Fibroblast of upper back skin (primary cell): ENCODE results near the gene CHST1.

ENCODE experiments used
- DNase-seq: peaks from one replicate; pipeline ENCODE4 v3.0.0-alpha.2; 2013

Gene CHST1

DNA sequence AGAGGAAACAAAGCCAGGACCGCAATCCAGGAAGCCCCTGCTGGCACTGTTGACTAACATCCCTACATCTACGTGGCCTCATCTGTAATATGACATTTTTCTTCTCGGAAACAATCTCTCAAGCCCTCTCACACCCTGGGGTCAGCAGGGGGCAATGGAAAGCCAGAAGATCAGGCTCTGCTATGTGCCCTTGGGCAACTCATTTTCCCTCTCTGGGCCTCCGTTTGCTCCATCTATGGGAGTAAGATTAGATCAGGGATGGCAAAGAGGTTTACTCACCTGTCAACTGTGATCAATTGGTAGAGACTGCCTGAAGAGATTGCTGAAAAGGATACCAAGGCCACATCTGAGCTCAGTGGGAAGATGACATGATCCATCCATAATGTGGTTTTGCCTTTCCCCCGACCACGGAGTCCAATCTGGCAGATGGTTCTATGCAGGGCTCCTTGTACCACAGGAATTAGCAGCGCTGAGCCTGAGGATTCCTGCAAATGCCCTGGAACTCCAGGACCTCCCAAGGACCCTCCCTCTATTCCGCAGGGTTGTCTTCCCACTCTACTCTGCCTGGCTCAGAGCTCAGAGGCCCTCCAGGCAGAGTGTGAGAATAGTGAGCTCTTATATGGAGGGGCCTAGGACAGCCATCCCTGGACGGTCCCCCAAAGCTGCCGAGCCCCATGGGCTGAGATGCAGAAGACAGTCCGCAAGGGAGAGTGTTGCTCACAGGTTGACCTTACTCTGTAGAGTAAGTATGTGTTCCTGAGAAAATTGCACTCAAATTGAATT is 66.1 kb downstream of the CHST1 start:
- DNase-seq, result no peak
